Measurements from ENCODE around the gene ERBB2.

ERBB2 gene

DNA sequence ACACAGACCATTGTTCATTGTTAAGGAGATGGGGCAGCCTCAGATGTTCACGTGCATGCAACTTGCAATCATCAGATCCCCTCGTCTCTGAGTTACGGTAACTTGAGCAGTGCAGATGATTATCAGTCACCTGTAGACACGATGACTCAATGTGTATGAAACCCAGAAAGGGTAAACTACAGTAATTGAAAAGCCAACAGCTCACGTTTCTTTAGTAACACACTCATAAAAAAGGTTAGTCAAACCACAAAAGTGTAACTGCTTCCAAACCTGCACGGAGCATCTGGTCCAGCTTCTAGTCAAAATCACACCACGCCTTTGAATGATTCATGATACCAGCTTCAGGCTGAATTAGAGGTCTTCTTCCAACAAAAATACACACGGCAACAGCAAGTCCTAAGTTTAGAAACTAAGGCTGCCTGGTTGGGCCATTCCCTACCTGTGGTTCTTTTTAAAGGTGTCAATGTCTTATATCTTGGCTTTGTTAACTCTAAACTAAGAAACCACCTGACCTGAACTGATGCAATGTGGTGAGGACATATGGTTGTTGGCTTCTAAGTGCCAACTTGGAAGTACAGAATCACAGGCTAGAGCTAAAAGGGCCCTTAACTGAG is 70.2 kb downstream of the ERBB2 start:
- peak; percentile 43 for DNase-seq

DNA sequence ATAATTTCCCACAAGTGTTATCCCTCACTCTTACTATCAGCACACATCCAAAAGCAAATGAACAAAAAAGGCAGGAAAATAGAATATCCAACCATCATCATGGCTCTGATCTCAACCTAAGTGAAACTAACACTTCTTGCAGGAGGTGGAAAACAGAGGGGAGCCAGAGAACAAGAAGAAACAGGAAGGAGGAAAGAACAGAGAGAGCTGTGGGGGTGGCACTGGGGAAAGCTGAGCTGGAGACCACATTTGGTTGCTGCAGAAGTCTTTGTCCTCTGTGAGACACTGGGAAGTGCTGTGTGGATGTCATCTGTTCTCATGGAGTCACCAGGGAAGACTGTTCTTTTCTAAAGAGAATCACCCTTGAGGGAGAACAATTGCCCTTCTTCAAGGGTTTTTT is 72.6 kb downstream of the ERBB2 start:
- DNase-seq, result no peak

DNA sequence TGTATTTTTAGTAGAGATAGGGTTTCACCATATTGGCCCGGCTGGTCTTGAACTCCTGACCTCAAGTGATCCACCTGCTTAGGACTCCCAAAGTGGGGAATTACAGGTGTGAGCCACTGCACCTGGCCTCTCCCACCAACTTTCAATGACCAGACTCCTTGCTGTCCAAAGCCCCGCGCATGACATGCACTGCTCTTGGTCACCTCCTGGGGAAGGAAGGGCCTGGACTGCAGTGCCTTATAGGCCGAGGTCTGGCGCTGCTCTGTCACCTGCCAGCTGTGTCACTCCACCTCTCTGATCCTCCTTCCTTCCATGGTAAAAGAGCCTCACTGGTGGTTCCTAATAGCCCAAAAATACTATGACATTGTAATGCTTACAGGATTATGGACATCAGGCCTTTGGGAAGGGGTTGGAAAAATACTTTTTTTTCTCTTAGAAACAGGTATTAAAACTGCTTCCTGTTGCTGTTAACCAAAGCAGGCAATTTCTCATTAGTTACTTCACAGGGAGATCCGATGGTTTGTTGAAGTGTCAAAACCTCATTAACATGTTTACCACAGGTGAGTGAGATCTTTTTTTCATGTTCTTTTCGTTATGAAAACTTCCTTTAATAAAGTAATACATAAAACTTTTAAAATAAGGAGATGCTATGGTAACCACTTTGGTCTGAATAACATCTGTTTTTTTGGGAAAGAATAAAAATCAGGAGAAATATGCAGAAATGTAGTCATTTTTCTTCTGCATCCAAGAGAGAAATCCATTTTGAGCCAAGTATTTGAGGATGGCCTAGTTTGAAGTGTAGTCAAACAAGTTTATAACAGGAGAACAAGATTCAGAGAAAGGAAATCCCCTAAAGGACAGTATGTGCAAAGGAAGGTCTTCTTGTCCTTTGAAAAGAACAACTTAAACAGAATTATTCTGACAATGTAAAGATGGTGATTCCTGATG is 73.4 kb downstream of the ERBB2 start:
- no peak for DNase-seq

DNA sequence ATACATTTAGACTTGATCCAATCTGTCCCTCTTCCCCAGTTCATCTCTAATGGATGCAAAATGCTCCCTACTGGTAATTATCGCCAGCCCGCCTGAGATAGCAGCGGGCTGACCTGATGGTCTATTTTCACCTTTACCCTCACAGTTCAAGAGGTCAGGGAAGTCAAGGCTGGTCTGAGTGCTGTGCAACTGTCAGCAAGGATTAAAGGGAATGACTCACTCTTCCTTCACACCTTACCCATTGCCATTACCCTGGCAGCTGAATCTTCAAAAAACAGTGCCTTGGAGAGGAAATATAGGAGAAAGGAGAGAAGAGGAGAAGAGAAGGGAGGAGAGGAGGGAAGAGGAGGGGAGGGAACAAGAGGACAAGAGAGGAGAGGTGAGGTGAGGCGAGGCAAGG is 74.2 kb downstream of the ERBB2 start:
- no peak for DNase-seq

DNA sequence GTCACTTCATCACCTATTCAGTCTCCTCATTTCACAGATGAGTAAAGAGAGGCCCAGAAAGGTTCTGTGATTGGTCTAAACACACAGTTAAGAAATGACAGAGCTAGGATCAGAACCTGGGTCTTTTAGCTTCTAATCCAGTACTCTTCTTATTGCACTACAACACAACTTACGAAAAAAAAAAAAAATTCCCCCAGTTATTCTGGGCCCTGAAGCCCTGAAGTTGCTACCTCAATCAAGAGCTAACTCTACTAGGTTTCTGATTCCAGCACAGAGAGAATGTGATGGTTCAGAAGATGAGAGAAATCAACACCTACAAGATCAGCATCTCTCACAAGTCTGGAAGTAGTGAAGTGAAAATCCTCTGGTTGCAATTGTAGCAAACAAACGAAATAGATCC is 75.2 kb downstream of the ERBB2 start:
- DNase-seq, result no peak

DNA sequence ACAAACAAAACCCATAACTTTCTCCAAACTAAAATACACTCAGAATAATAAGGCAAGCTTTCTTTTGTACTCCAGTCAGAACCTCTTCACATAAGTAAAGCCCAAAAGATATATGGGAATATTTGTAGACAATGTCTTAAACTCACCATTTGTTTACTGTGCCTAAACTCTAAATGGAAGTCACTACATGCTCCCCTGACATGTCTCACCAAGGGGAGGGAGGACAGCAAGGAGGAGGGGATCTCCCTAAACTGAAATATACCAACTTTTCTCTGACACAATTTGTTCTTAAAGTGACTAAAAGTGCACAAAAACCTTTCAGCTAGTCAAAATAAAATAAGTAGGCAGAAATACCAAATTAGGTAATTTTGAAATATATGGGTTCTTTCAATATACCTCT is 76.4 kb downstream of the ERBB2 start:
- no peak for DNase-seq

DNA sequence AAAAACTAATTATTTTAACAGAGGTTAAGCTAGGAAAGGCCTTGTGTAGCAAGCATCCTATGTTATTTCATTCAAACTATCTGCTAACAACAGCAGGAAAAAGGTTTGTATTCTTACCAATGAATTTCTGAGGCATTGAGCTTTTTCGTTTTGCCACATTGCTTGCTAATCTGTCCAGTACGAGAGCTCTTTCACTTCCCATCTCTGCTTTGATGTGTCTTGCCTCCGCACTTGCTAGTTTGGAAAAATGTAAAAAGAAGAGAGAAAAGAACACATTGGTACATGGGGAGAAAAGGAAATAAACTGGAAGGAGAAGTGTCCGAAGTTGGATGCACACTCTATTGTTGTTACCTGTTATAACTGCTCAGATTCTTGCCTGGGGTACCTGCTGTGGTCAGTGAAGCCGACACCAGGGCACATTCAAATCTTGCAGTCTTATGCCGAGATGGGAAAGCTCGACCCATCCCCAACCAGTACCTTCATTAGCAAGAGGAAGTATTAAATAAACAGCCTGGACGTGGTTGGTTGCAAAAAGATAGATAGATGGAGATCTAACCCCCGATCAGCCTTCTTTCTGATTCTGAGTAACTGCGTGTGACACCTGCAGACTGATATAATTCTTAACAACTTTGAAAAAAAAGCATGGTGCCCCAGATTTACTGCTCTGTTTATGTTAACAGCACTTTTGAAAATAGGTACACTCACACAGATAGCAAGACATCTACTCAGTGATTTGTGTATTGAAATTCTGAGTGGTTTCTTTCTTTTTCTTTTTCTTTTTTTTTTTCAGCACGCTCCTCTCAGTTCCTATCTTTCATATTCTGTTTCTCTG is 77.9 kb downstream of the ERBB2 start:
- DNase-seq, result no peak

Data from activated effector memory CD4-positive, alpha-beta T cell treated with Interleukin-2 at 50 U/mL for 16 hours (primary cell).